ENCODE data around the gene CDR2. TPM values are rescaled to one million over a fixed set of nuclear protein-coding genes. Genes with fewer than 3 reads are reported as not detected.
A peak's percentile ranks its signal among the peaks of the same experiment; 100 is the strongest.
"Not testable (repeated sequence)": the region's sequence is repeated elsewhere in the genome, so short reads cannot be mapped to it uniquely, and the experiment has no call there.

CDR2 gene
- polyA plus RNA-seq: 10 to 100 TPM; 14.2 to 50.3 (median 45.4) TPM
- long read RNA-seq, donor 1: 0 reads
- long read RNA-seq, donor 2, partial matches to known transcripts: 0 of 4 reads
- long read RNA-seq, donor 2, other reads (novel, unspliced or antisense): 0 of 4 reads
- long read RNA-seq, donor 3, transcript CDR2-201 (5 exons, 2,702 nt): major isoform, 7 of 9 reads
- long read RNA-seq, donor 3, partial matches to known transcripts: 0 of 9 reads
- long read RNA-seq, donor 3, other reads (novel, unspliced or antisense): 0 of 9 reads
- long read RNA-seq, donor 4, partial matches to known transcripts: 0 of 1 reads
- long read RNA-seq, donor 4, other reads (novel, unspliced or antisense): 0 of 1 reads
- long read RNA-seq, donor 5, partial matches to known transcripts: 0 of 2 reads
- long read RNA-seq, donor 5, other reads (novel, unspliced or antisense): 0 of 2 reads
- long read RNA-seq, donor 6, partial matches to known transcripts: 0 of 6 reads
- long read RNA-seq, donor 6, other reads (novel, unspliced or antisense): 0 of 6 reads
- long read RNA-seq, donor 7, partial matches to known transcripts: 0 of 6 reads
- long read RNA-seq, donor 7, other reads (novel, unspliced or antisense): 0 of 6 reads
- long read RNA-seq, donor 8, partial matches to known transcripts: 0 of 2 reads
- long read RNA-seq, donor 8, other reads (novel, unspliced or antisense): 0 of 2 reads
- long read RNA-seq, donor 9, partial matches to known transcripts: 0 of 2 reads
- long read RNA-seq, donor 9, other reads (novel, unspliced or antisense): 0 of 2 reads
- long read RNA-seq, donor 10, transcript CDR2-201 (5 exons, 2,702 nt): major isoform, 11 of 11 reads
- long read RNA-seq, donor 10, partial matches to known transcripts: 0 of 11 reads
- long read RNA-seq, donor 10, other reads (novel, unspliced or antisense): 0 of 11 reads

DNA sequence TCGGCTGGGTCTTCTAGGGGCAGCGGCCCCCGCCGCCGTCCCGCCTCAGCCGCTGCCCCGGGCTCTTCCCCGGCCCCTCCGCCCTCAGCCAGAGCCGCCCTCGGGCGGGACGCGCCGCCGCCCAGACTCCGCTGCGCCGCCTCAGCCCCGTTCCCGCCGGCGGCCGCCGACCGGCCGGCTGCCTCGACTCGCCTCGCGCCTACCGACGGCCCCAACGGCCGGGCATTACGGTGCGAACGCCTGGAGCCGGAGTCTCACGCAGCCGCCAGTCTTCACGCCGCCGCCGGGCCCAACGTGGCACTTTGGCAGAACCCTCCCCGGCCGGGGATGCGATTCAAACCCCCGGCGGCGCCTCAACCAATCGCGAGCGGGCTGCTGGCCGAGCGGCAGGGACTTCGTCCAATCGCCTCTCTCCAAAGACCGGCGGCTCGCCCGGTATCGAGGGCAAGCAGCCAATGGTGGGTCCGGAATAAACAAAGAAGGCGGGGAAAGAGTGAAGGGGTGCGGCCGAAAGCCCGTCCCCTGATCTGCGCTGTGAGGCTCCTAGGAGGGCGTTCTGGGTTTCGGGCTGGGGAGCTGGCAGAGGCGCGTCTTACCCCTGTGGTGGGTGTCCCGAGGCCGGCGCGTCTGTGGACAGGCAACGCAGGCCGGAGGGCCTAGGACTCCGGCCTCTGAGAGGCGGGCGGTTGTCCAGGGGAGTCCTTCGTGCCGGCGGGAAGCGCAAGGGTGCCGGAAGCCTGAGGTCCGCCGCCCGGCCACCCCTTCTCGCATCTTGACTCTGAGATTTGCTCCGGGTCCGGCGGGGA, at the start of gene CDR2:
Gene CDR2 (minus strand): TSS at position 309 of the 806 bp plus-strand sequence. CDS start 310 bp downstream, outside the sequence.
- H3K27ac ChIP-seq (ENCODE audit: low read depth in 1 of 3, low read length in 2 of 3): peak within 1 kb of the TSS; percentile 90 to 98 (median 94)
- no peaks in the 10 kb centered on the region for H3K9me3 ChIP-seq (ENCODE audit: control insufficient read depth in 2 of 2, insufficient read depth in 1 of 2, low read depth in 1 of 2, low read length in 1 of 2)
- H3K4me1 ChIP-seq (ENCODE audit: control insufficient read depth in 3 of 3, insufficient read depth in 2 of 3, low read depth in 1 of 3, low read length in 2 of 3): peaks cover 0 to 39% (median 10%) of the 10 kb centered on the region in 3 donors
- peak; percentile 98 to 99 for DNase-seq
- FAIRE-seq: no peak
- peak within 1 kb of the TSS; percentile 95 to 98 (median 95) for H3K4me3 ChIP-seq (ENCODE audit: low read depth in 1 of 3, low read length in 3 of 3)
- 0 to 1% (median 0%) methylated on average over 89 to 96 of the region's 96 CpGs for WGBS, 3 donors
- peaks cover 0 to 4% (median 0%) of the 10 kb centered on the region in 3 donors for H3K36me3 ChIP-seq (ENCODE audit: control insufficient read depth in 3 of 3, insufficient read depth in 2 of 3, low read depth in 1 of 3, low read length in 3 of 3)
- H3K27me3 ChIP-seq (ENCODE audit: control insufficient read depth in 3 of 3, insufficient read depth in 3 of 3, low read length in 3 of 3): no peaks in the 10 kb centered on the region

DNA sequence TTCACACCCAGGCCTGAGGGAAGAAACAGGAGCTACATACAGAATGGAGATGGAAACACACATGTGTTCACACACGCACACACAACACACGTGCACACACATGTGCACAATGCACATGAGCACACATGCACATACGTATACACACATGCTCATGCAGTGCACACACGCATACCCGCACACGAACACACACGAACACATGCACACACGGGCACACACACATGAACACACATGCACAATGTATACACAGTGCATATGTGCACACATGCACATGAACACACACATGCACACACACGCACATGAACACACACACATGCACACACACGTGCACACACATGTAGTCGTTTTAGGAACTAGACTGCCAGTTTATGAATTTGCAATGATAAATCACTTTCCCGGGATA, 49.3 kb upstream of the CDR2 start:
- WGBS, 3 donors: 92 to 97% (median 97%) methylated on average over 12 of the region's 12 CpGs
- H3K27ac ChIP-seq (ENCODE audit: low read depth in 1 of 3, low read length in 2 of 3): no peak overlapping the region
- no peaks in the 10 kb centered on the region for H3K27me3 ChIP-seq (ENCODE audit: control insufficient read depth in 3 of 3, insufficient read depth in 3 of 3, low read length in 3 of 3)
- H3K4me3 ChIP-seq (ENCODE audit: low read depth in 1 of 3, low read length in 3 of 3): no peak overlapping the region
- FAIRE-seq (no peak), DNase-seq (no peak)
- no peaks in the 10 kb centered on the region for H3K9me3 ChIP-seq (ENCODE audit: control insufficient read depth in 2 of 2, insufficient read depth in 1 of 2, low read depth in 1 of 2, low read length in 1 of 2)
- H3K4me1 ChIP-seq (ENCODE audit: control insufficient read depth in 3 of 3, insufficient read depth in 2 of 3, low read depth in 1 of 3, low read length in 2 of 3): no peaks in the 10 kb centered on the region
- peaks cover 8 to 67% (median 25%) of the 10 kb centered on the region in 3 donors for H3K36me3 ChIP-seq (ENCODE audit: control insufficient read depth in 3 of 3, insufficient read depth in 2 of 3, low read depth in 1 of 3, low read length in 3 of 3)

DNA sequence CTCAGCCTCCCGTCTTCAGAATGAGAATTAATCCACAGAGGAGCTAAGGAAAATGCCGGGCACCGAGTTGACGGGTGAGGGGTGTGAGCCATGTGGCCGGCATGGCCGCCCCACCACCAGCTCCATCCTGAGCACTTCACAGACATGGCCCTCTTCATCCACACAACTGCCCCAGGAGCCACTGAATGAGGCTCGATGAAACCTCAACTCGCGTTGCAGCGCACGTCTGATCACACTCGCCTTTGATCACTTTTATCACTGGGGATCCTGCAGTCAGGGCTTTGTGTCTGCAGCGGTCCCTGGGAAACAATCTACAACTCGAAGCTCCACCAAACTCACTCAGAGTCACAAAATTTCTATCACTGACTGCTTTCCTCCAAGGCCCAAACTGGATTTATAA, 46.7 kb upstream of the CDR2 start:
- Histone ChIP-seq H3K4me3 (ENCODE audit: low read depth in 1 of 3, low read length in 3 of 3) (no peak overlapping the region), H3K27ac (ENCODE audit: low read depth in 1 of 3, low read length in 2 of 3) (no peak overlapping the region), H3K36me3 (ENCODE audit: control insufficient read depth in 3 of 3, insufficient read depth in 2 of 3, low read depth in 1 of 3, low read length in 3 of 3) (peaks cover 4 to 51% (median 17%) of the 10 kb centered on the region in 3 donors), H3K27me3 (ENCODE audit: control insufficient read depth in 3 of 3, insufficient read depth in 3 of 3, low read length in 3 of 3) (no peaks in the 10 kb centered on the region), H3K4me1 (ENCODE audit: control insufficient read depth in 3 of 3, insufficient read depth in 2 of 3, low read depth in 1 of 3, low read length in 2 of 3) (no peaks in the 10 kb centered on the region), H3K9me3 (ENCODE audit: control insufficient read depth in 2 of 2, insufficient read depth in 1 of 2, low read depth in 1 of 2, low read length in 1 of 2) (no peaks in the 10 kb centered on the region)
- DNase-seq (no peak), FAIRE-seq (no peak)
- WGBS, 3 donors: 95 to 99% (median 96%) methylated on average over 14 of the region's 14 CpGs

DNA sequence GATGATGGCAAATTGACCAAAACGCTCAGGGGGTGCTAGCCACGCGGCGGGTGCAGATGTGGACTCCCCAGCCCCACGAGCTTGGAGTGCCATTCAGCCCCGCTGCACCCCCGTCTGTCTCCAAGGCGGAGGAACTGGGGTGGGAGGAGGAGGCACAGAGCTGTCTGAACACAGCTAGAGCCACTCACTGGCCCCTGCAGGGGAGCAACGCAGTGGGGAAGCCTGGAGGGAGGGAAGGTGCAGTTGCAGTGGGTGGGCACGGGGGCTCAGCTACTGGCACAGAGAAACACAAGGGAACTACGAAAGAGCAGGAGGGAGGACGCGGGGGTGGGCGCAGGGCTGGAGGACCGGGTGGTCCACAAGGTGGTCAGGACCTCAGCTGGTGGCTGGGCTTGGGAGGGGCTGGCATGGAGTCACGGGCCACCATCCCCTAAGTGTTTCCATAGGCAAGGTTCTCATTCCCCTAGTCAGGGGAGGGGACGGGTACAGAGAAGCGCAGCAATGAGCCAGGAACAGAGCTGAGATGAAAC, 46.3 kb upstream of the CDR2 start:
- no peak for DNase-seq
- Histone ChIP-seq H3K27ac (ENCODE audit: low read depth in 1 of 3, low read length in 2 of 3) (no peak overlapping the region), H3K9me3 (ENCODE audit: control insufficient read depth in 2 of 2, insufficient read depth in 1 of 2, low read depth in 1 of 2, low read length in 1 of 2) (no peaks in the 10 kb centered on the region), H3K4me1 (ENCODE audit: control insufficient read depth in 3 of 3, insufficient read depth in 2 of 3, low read depth in 1 of 3, low read length in 2 of 3) (no peaks in the 10 kb centered on the region), H3K4me3 (ENCODE audit: low read depth in 1 of 3, low read length in 3 of 3) (no peak overlapping the region), H3K36me3 (ENCODE audit: control insufficient read depth in 3 of 3, insufficient read depth in 2 of 3, low read depth in 1 of 3, low read length in 3 of 3) (peaks cover 4 to 46% (median 16%) of the 10 kb centered on the region in 3 donors), H3K27me3 (ENCODE audit: control insufficient read depth in 3 of 3, insufficient read depth in 3 of 3, low read length in 3 of 3) (no peaks in the 10 kb centered on the region)
- WGBS, 3 donors: 95 to 97% (median 97%) methylated on average over 13 to 18 of the region's 18 CpGs
- no peak for FAIRE-seq

DNA sequence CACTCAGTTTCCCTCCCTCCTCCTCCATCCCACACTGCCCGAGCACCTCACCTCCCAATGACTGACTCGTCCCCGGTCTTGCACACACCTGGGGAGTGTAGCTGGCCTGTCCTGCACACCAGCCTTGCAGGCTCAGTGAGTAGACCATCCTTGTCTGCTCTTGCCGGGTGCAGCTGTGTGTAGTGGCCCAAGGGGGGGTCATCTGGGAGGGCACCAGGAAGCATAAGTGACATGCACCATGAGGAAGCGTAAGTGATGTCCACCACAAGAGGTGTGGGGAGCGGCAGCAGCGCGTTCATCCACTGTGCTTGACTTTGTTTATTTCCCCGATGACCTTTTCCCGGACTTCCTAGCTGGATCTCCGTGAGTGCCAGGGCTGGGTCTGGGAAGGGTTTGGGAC, 45.5 kb upstream of the CDR2 start:
- Histone ChIP-seq H3K27me3 (ENCODE audit: control insufficient read depth in 3 of 3, insufficient read depth in 3 of 3, low read length in 3 of 3) (no peaks in the 10 kb centered on the region), H3K9me3 (ENCODE audit: control insufficient read depth in 2 of 2, insufficient read depth in 1 of 2, low read depth in 1 of 2, low read length in 1 of 2) (no peaks in the 10 kb centered on the region), H3K4me3 (ENCODE audit: low read depth in 1 of 3, low read length in 3 of 3) (no peak overlapping the region), H3K4me1 (ENCODE audit: control insufficient read depth in 3 of 3, insufficient read depth in 2 of 3, low read depth in 1 of 3, low read length in 2 of 3) (no peaks in the 10 kb centered on the region), H3K36me3 (ENCODE audit: control insufficient read depth in 3 of 3, insufficient read depth in 2 of 3, low read depth in 1 of 3, low read length in 3 of 3) (peaks cover 4 to 39% (median 13%) of the 10 kb centered on the region in 3 donors), H3K27ac (ENCODE audit: low read depth in 1 of 3, low read length in 2 of 3) (no peak overlapping the region)
- 95 to 96% (median 95%) methylated on average over 11 of the region's 11 CpGs for WGBS, 3 donors
- FAIRE-seq: no peak
- no peak for DNase-seq

DNA sequence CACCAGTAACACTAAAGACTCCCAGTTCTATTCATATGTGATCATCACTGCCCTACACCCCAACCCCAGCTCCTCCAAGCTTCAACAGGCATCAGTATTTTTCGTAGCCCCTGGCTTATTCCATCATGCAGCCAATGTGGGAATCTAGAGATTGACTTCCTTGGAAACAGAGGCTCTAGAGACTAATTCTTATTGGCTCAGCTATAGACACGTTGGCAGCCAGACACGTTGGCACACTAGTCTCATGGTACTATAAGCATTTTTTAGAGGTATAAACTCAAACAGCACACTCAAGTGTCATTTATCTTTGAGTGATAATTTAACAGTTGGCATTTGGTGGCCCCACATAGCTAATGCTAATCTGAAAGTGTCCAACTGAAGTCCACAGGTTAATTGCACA, 44.4 kb upstream of the CDR2 start:
- H3K9me3 ChIP-seq (ENCODE audit: control insufficient read depth in 2 of 2, insufficient read depth in 1 of 2, low read depth in 1 of 2, low read length in 1 of 2): no peaks in the 10 kb centered on the region
- DNase-seq (peak in 1 of 2 donors; percentile 17), FAIRE-seq (no peak)
- WGBS, 3 donors: 66 to 83% (median 70%) methylated on average over 3 of the region's 3 CpGs
- H3K27me3 ChIP-seq (ENCODE audit: control insufficient read depth in 3 of 3, insufficient read depth in 3 of 3, low read length in 3 of 3): no peaks in the 10 kb centered on the region
- H3K4me3 ChIP-seq (ENCODE audit: low read depth in 1 of 3, low read length in 3 of 3): no peak overlapping the region
- no peak overlapping the region for H3K27ac ChIP-seq (ENCODE audit: low read depth in 1 of 3, low read length in 2 of 3)
- no peaks in the 10 kb centered on the region for H3K4me1 ChIP-seq (ENCODE audit: control insufficient read depth in 3 of 3, insufficient read depth in 2 of 3, low read depth in 1 of 3, low read length in 2 of 3)
- H3K36me3 ChIP-seq (ENCODE audit: control insufficient read depth in 3 of 3, insufficient read depth in 2 of 3, low read depth in 1 of 3, low read length in 3 of 3): peaks cover 4 to 29% (median 11%) of the 10 kb centered on the region in 3 donors

DNA sequence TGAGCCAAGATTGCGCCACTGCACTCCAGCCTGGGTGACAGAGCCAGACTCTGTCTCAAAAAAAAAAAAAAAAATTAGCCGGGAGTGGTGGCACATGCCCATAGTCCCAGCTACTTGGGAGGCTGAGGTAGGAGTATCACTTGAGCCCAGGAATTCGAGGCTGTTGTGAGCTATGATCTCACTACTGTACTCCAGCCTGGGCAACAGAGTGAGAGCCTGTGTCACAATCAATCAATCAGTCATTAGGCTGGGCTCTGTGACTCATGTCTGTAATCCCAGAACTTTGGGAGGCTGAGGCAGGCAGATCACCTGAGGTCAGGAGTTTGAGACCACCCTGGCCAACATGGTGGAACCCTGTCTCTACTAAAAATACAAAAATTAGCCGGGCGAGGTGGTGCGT, 43.4 kb upstream of the CDR2 start:
- not testable (repeated sequence) for FAIRE-seq
- 89 to 92% (median 90%) methylated on average over 6 of the region's 6 CpGs for WGBS, 3 donors

More for the DNA sequence above, 43.4 kb upstream of the CDR2 start:
- not testable (repeated sequence) for H3K4me3 ChIP-seq (ENCODE audit: low read depth in 1 of 3, low read length in 3 of 3); H3K27me3 ChIP-seq (ENCODE audit: control insufficient read depth in 3 of 3, insufficient read depth in 3 of 3, low read length in 3 of 3); H3K9me3 ChIP-seq (ENCODE audit: control insufficient read depth in 2 of 2, insufficient read depth in 1 of 2, low read depth in 1 of 2, low read length in 1 of 2); H3K4me1 ChIP-seq (ENCODE audit: control insufficient read depth in 3 of 3, insufficient read depth in 2 of 3, low read depth in 1 of 3, low read length in 2 of 3); H3K27ac ChIP-seq (ENCODE audit: low read depth in 1 of 3, low read length in 2 of 3)
- peaks cover 4 to 29% (median 12%) of the 10 kb centered on the region in 3 donors for H3K36me3 ChIP-seq (ENCODE audit: control insufficient read depth in 3 of 3, insufficient read depth in 2 of 3, low read depth in 1 of 3, low read length in 3 of 3)
- peak in 1 of 2 donors; percentile 16 for DNase-seq
